GM12878 (cell line): ENCODE results near the gene POLR1D. TPM values are rescaled to one million over a fixed set of nuclear protein-coding genes. Genes with fewer than 3 reads are reported as not detected.
A peak's percentile ranks its signal among the peaks of the same experiment; 100 is the strongest.

Source experiments
- ATAC-seq: fragments of 200-7000 bp; cut with Tn5 transposase; 3 replicates; pipeline ENCODE4 v1.9.1; 2020; ENCODE audit warnings: mild to moderate bottlenecking, moderate library complexity
- BruUV-seq: library from RNA; stranded (reverse); fragments of 400-500 nt; replicated peaks from 2 replicates; lab custom pipeline; 2021; lab: Mats Ljungman, UMichigan
- CTCF ChIA-PET: fragments of 300-600 bp; sonication (Branson Sonifier 250); formaldehyde crosslinking; extraction: SDS; loops from one replicate; lab custom pipeline; 2021; ENCODE audit warnings: inconsistent platforms; lab: Yijun Ruan, JAX
- POLR2A ChIA-PET: fragments of 350-600 bp; formaldehyde crosslinking; extraction: SDS; loops from one replicate; lab custom pipeline; 2021; ENCODE audit warnings: inconsistent platforms; lab: Charles Lee
- RAD21 ChIA-PET: fragments of 300-600 bp; sonication (Branson Sonifier 250); formaldehyde crosslinking; loops from one replicate; lab custom pipeline; 2023; ENCODE audit warnings: antibody characterized with exemption; ENCODE audit not compliant: unreplicated experiment; lab: Charles Lee
- SMC1A ChIA-PET: fragments of 300-600 bp; sonication (Branson Sonifier 250); formaldehyde crosslinking; loops from one replicate; lab custom pipeline; 2023; ENCODE audit not compliant: unreplicated experiment, uncharacterized antibody; lab: Charles Lee
- DNase-seq: peaks from one replicate; pipeline ENCODE4 v3.0.0-alpha.2; 2011; ENCODE audit warnings: low read depth, low spot score
- FAIRE-seq: peaks from 3 replicates; lab custom pipeline; 2011; peaks lifted over from hg19 to GRCh38; lab: Jason Lieb, UNC
- H2AFZ ChIP-seq: 2 replicates; pipeline ENCODE4 v1.6.0; 2011; ENCODE audit warnings: low read depth, low read length, control low read depth; ENCODE audit not compliant: control insufficient read depth
- H3K27ac ChIP-seq: 2 replicates; pipeline ENCODE4 v1.5.1; 2011; ENCODE audit warnings: control low read depth; ENCODE audit not compliant: control insufficient read depth, insufficient read depth
- H3K27me3 ChIP-seq, 2 experiments: replicated peaks in 1 of 2; 2 replicates each; pipeline versions ENCODE4 v1.6.0 to v1.6.1; 2011; ENCODE audit warnings: low read length in 1 of 2; ENCODE audit not compliant: control insufficient read depth in 2 of 2, insufficient read depth in 2 of 2
- H3K36me3 ChIP-seq, 2 experiments: 2 replicates each; pipeline ENCODE4 v1.5.1; 2011; ENCODE audit warnings: low read length in 1 of 2; ENCODE audit not compliant: control insufficient read depth in 2 of 2, insufficient read depth in 2 of 2
- H3K4me1 ChIP-seq: 2 replicates; pipeline ENCODE4 v1.6.1; 2011; ENCODE audit warnings: mild to moderate bottlenecking, low read length, moderate library complexity, mixed read lengths; ENCODE audit not compliant: control insufficient read depth, insufficient read depth
- H3K4me2 ChIP-seq: 2 replicates; pipeline ENCODE4 v1.6.0; 2011; ENCODE audit warnings: control low read depth; ENCODE audit not compliant: control insufficient read depth, insufficient read depth
- H3K4me3 ChIP-seq: fragments of 200-600 bp; sonication (generic); 2 replicates; pipeline ENCODE4 v1.5.1; 2016
- H3K79me2 ChIP-seq: 2 replicates; pipeline ENCODE4 v1.6.0; 2011; ENCODE audit warnings: low read length; ENCODE audit not compliant: control insufficient read depth, insufficient read depth
- H3K9ac ChIP-seq: 2 replicates; pipeline ENCODE4 v1.8.0; 2011; ENCODE audit warnings: low read length, control low read depth, mixed read lengths; ENCODE audit not compliant: control insufficient read depth, insufficient read depth
- H3K9me3 ChIP-seq: replicated peaks from 3 replicates; pipeline ENCODE4 v1.5.1; 2011; ENCODE audit warnings: mild to moderate bottlenecking, low read length; ENCODE audit not compliant: control insufficient read depth, insufficient read depth
- H4K20me1 ChIP-seq: 2 replicates; pipeline ENCODE4 v1.6.0; 2011; ENCODE audit not compliant: control insufficient read depth, insufficient read depth
- BCL11A ChIP-seq: IDR thresholded peaks from 2 replicates; pipeline ENCODE4 v1.6.1; 2011; ENCODE audit warnings: low read depth, low read length
- BRCA1 ChIP-seq: IDR thresholded peaks from 2 replicates; pipeline ENCODE4 v1.6.1; 2011; ENCODE audit warnings: low read depth, low read length, improper control_type of control experiment
- CEBPB ChIP-seq, 2 experiments: fragments of 150-350 bp in 1 of 2; IDR thresholded peaks; 2 replicates each; pipeline ENCODE4 v1.6.1; 2012 to 2014; ENCODE audit warnings: low read depth in 2 of 2, low read length in 2 of 2, borderline replicate concordance in 1 of 2, inconsistent platforms in 1 of 2
- CREM ChIP-seq: IDR thresholded peaks from 2 replicates; pipeline ENCODE4 v1.6.1; 2014; ENCODE audit warnings: antibody characterized with exemption, low read depth
- MTA2 ChIP-seq: fragments of 450-650 bp; IDR thresholded peaks from 2 replicates; pipeline ENCODE4 v1.6.1; 2016; ENCODE audit warnings: low read depth, mild to moderate bottlenecking, moderate library complexity
- NR2F1 ChIP-seq: fragments of 450-650 bp; conservative IDR thresholded peaks from 2 replicates; pipeline ENCODE4 v1.6.1; 2017; ENCODE audit warnings: mild to moderate bottlenecking
- PBX3 ChIP-seq: IDR thresholded peaks from 2 replicates; pipeline ENCODE4 v1.6.1; 2011; ENCODE audit warnings: mild to moderate bottlenecking, low read depth, low read length, moderate library complexity; ENCODE audit not compliant: insufficient replicate concordance
- RCOR1 ChIP-seq: conservative IDR thresholded peaks from 2 replicates; pipeline ENCODE4 v1.6.1; 2012; ENCODE audit warnings: low read depth, low read length, improper control_type of control experiment
- ZZZ3 ChIP-seq: IDR thresholded peaks from 2 replicates; pipeline ENCODE4 v1.6.1; 2011; ENCODE audit warnings: low read depth; ENCODE audit not compliant: control insufficient read depth, insufficient read length
- WGBS: methylation state at CpG from one replicate; pipeline ENCODE4 v1.1.6; 2016; ENCODE audit warnings: low lambda C conversion rate; ENCODE audit not compliant: insufficient replicate concordance, insufficient coverage; ENCODE audit errors: missing lambda C conversion rate; 5-methylcytosine and 5-hydroxymethylcytosine counted together
- in situ Hi-C: fragments of 300-500 bp; cut with MboI; formaldehyde crosslinking; loops from 9 replicates; pipeline ENCODE4 v1.14.3; 2018; ENCODE audit warnings: mixed read lengths
- intact Hi-C: fragments of 100-400 bp; cut with micrococcal nuclease; formaldehyde crosslinking; loops from one replicate; pipeline ENCODE4 v1.14.2; 2022; ENCODE audit not compliant: unreplicated experiment
- polyA plus RNA-seq, 11 experiments: library from polyadenylated mRNA; depleted of rRNA in 4 of 11; unstranded in 6 of 11; stranded (reverse) in 5 of 11; fragments of >200 nt; fragmentation: Nextera tagmentation in 4 of 11; fragmentation: Illumina TruSeq in 1 of 11; extraction: Ambion mirVana in 4 of 11; extraction: Trizol in 1 of 11; gene quantifications; 1 replicate in 1 of 11; 2 replicates in 10 of 11; pipeline versions ENCODE4 v1.2.1 to v1.2.3, GENCODE V29; 2011 to 2016; ENCODE audit warnings: inconsistent platforms in 2 of 11, missing spikeins in 2 of 11, low read depth in 1 of 11
- total RNA-seq, 4 experiments: library from RNA; depleted of rRNA in 3 of 4; stranded (reverse); fragments of >200 nt in 3 of 4; fragmentation: Illumina TruSeq in 1 of 4; extraction: Trizol in 1 of 4; gene quantifications; 2 replicates each; pipeline versions ENCODE4 v1.2.1 to v1.2.3, GENCODE V29; 2013 to 2021
- TF ChIP-seq, protein P1 (sequence below): IDR thresholded peaks from 2 replicates; pipeline ENCODE4 v1.6.1; 2011; ENCODE audit warnings: low read depth, low read length, improper control_type of control experiment, borderline replicate concordance
- TF ChIP-seq, protein P2 (sequence below): fragments of 450-650 bp; formaldehyde crosslinking; IDR thresholded peaks from 2 replicates; pipeline ENCODE4 v1.4.0; 2022; ENCODE audit warnings: mild to moderate bottlenecking, moderate library complexity

POLR1D gene
- total and polyA plus RNA-seq, 10 of the 15 experiments (the other 5 are each of a cell fraction or from before 2014, with no cell fraction given), result 119 to 223 (median 160) TPM

DNA sequence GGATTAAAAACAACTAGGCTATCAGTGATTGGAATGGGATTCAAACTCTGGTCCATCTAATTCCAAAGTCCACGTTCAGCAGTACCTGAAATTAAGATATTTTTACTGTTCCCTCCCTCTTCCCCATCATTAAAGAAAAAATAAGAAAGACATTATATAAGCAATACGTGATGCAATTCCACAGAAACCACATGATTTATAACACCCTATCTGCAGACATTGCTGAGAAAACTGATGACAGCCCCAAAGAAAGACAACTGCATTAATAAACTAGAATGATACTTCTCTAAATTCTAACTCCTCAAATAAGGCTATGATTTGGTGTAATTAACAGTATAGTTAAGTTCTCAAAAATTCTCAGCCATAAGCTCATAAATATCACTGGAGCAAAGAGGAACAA, 20.5 kb upstream of the POLR1D start:
- no peaks in the 10 kb centered on the region; the same call in none of the 2 replicates for H3K79me2 ChIP-seq
- H3K4me1 ChIP-seq, result peaks cover 7% of the 10 kb centered on the region; the same call in 1 of the 2 replicates
- CTCF ChIA-PET, result no interaction called here
- H3K4me3 ChIP-seq, result no peak overlapping the region
- no peak overlapping the region for H3K27ac ChIP-seq
- SMC1A ChIA-PET, result interaction anchor here (1.3 to 2.4 kb wide), 2 partner anchors 11 to 41 kb away, joined by 6 read pairs; no protein-coding TSS in a partner anchor
- no peak overlapping the region for H3K9ac ChIP-seq
- RAD21 ChIA-PET, result no interaction called here
- ATAC-seq, result no peak
- H3K27me3 ChIP-seq, result no peaks in the 10 kb centered on the region
- in situ Hi-C loops (no loop called here), intact Hi-C loops (no loop called here)
- no peaks in the 10 kb centered on the region for H3K36me3 ChIP-seq
- H4K20me1 ChIP-seq, result no peaks in the 10 kb centered on the region
- no peak for DNase-seq
- TF ChIP-seq RCOR1, result no peak
- TF ChIP-seq ZZZ3, result no peak
- no peak for TF ChIP-seq BRCA1
- no peak overlapping the region for H2AFZ ChIP-seq
- 100% methylated on average over 2 of the region's 2 CpGs for WGBS
- POLR2A ChIA-PET, result interaction anchor here (1.1 kb wide), 1 partner anchor 8 kb away, joined by 9 read pairs; no protein-coding TSS in a partner anchor
- TSS peak; percentile 8 for BruUV-seq
- FAIRE-seq, result no peak
- H3K9me3 ChIP-seq, result no peaks in the 10 kb centered on the region
- no peak overlapping the region for H3K4me2 ChIP-seq

GRCh38 chr13:27601803-27602202, 19.9 kb upstream of the POLR1D start:
- DNase-seq (no peak), FAIRE-seq (no peak), ATAC-seq (no peak)
- Histone ChIP-seq H3K4me3 (no peak overlapping the region), H2AFZ (no peak overlapping the region), H3K79me2 (no peaks in the 10 kb centered on the region; the same call in none of the 2 replicates), H3K36me3 (no peaks in the 10 kb centered on the region), H3K27ac (no peak overlapping the region), H3K4me2 (no peak overlapping the region), H4K20me1 (no peaks in the 10 kb centered on the region), H3K27me3 (no peaks in the 10 kb centered on the region), H3K9me3 (no peaks in the 10 kb centered on the region), H3K4me1 (peaks cover 7% of the 10 kb centered on the region; the same call in 1 of the 2 replicates), H3K9ac (no peak overlapping the region)
- in situ Hi-C loops, result no loop called here
- POLR2A ChIA-PET, result interaction anchor here (0.7 to 1.1 kb wide), 2 partner anchors 8 to 41 kb away, joined by 3 to 9 read pairs; no protein-coding TSS in a partner anchor
- WGBS, result 60% methylated on average over 2 of the region's 2 CpGs
- RAD21 ChIA-PET, result no interaction called here
- BruUV-seq, result no TSS peak
- intact Hi-C loops, result no loop called here
- SMC1A ChIA-PET, result interaction anchor here (1.3 to 2.4 kb wide), 2 partner anchors 11 to 40 kb away, joined by 6 read pairs; no protein-coding TSS in a partner anchor
- CTCF ChIA-PET, result interaction anchor here (1.2 kb wide), 1 partner anchor 31 kb away, joined by 4 read pairs; no protein-coding TSS in a partner anchor
- TF ChIP-seq ZZZ3 (no peak), MTA2 (no peak), CREM (no peak), BCL11A (no peak), CEBPB (IDR thresholded peaks at IDR 0.05; ENCODE audit: borderline replicate concordance in 1 of 2, low read depth in 2 of 2, low read length in 2 of 2) (no peak), PBX3 (no peak), NR2F1 (no peak)
- TF ChIP-seq, protein P1, sequence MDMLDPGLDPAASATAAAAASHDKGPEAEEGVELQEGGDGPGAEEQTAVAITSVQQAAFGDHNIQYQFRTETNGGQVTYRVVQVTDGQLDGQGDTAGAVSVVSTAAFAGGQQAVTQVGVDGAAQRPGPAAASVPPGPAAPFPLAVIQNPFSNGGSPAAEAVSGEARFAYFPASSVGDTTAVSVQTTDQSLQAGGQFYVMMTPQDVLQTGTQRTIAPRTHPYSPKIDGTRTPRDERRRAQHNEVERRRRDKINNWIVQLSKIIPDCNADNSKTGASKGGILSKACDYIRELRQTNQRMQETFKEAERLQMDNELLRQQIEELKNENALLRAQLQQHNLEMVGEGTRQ, result no peak
- TF ChIP-seq, protein P2, sequence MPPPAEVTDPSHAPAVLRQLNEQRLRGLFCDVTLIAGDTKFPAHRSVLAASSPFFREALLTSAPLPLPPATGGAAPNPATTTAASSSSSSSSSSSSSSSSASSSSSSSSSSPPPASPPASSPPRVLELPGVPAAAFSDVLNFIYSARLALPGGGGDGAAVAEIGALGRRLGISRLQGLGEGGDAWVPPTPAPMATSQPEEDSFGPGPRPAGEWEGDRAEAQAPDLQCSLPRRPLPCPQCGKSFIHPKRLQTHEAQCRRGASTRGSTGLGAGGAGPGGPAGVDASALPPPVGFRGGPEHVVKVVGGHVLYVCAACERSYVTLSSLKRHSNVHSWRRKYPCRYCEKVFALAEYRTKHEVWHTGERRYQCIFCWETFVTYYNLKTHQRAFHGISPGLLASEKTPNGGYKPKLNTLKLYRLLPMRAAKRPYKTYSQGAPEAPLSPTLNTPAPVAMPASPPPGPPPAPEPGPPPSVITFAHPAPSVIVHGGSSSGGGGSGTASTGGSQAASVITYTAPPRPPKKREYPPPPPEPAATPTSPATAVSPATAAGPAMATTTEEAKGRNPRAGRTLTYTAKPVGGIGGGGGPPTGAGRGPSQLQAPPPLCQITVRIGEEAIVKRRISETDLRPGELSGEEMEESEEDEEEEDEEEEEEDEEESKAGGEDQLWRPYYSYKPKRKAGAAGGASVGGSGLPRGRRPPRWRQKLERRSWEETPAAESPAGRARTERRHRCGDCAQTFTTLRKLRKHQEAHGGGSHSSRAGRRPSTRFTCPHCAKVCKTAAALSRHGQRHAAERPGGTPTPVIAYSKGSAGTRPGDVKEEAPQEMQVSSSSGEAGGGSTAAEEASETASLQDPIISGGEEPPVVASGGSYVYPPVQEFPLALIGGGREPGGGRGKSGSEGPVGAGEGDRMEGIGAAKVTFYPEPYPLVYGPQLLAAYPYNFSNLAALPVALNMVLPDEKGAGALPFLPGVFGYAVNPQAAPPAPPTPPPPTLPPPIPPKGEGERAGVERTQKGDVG (CRISPR knock-in tag), result no peak
